ENCODE results near the gene BCL11B.

Gene BCL11B

DNA sequence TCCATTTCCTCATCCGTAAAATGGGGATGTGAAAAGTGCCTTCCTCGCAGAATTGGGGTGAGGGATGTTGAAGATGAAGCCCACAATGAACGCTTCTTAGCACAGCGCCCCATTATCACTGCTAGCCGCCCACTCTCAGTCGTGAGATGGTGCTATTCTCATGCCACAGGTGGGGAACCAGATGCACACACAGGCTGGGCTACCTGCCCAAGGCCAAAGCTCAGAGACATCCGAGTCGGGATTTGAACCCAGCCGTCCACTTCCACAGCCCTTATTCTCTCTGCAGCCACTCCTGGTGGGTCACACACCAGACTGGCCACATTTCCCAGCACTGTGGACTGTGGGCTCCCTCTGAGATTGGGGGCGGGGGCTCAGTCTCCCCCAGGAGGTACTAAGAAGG lies 55.8 kb downstream of the BCL11B start:
- Histone ChIP-seq H3K4me3 (ENCODE audit: low read depth, low read length, poor library complexity, severe bottlenecking) (no peak overlapping the region), H3K4me2 (ENCODE audit: low read length) (no peak overlapping the region), H3K4me1 (ENCODE audit: insufficient read depth, low read length, severe bottlenecking) (no peaks in the 10 kb centered on the region), H2AFZ (ENCODE audit: low read length) (no peak overlapping the region), H3K36me3 (ENCODE audit: insufficient read depth, low read length) (no peaks in the 10 kb centered on the region), H3K9me2 (ENCODE audit: low read depth, low read length) (no peaks in the 10 kb centered on the region), H3K9me3 (ENCODE audit: low read length) (no peaks in the 10 kb centered on the region), H3F3A (ENCODE audit: insufficient read depth, low read length) (no peaks in the 10 kb centered on the region), H3K79me2 (ENCODE audit: insufficient read depth, low read length) (no peaks in the 10 kb centered on the region), H3K27me3 (ENCODE audit: insufficient read depth, low read length) (no peaks in the 10 kb centered on the region), H3K27ac (ENCODE audit: low read depth, low read length, poor library complexity, severe bottlenecking) (no peak overlapping the region), H3K9ac (ENCODE audit: low read length) (no peak overlapping the region), H4K20me1 (ENCODE audit: insufficient read depth, low read length) (no peaks in the 10 kb centered on the region)
- TF ChIP-seq, protein P1, sequence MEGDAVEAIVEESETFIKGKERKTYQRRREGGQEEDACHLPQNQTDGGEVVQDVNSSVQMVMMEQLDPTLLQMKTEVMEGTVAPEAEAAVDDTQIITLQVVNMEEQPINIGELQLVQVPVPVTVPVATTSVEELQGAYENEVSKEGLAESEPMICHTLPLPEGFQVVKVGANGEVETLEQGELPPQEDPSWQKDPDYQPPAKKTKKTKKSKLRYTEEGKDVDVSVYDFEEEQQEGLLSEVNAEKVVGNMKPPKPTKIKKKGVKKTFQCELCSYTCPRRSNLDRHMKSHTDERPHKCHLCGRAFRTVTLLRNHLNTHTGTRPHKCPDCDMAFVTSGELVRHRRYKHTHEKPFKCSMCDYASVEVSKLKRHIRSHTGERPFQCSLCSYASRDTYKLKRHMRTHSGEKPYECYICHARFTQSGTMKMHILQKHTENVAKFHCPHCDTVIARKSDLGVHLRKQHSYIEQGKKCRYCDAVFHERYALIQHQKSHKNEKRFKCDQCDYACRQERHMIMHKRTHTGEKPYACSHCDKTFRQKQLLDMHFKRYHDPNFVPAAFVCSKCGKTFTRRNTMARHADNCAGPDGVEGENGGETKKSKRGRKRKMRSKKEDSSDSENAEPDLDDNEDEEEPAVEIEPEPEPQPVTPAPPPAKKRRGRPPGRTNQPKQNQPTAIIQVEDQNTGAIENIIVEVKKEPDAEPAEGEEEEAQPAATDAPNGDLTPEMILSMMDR (IDR thresholded peaks at IDR 0.05; ENCODE audit: low read length): no peak
- TF ChIP-seq EZH2 (IDR thresholded peaks at IDR 0.05; ENCODE audit: borderline replicate concordance, low read length): no peak

DNA sequence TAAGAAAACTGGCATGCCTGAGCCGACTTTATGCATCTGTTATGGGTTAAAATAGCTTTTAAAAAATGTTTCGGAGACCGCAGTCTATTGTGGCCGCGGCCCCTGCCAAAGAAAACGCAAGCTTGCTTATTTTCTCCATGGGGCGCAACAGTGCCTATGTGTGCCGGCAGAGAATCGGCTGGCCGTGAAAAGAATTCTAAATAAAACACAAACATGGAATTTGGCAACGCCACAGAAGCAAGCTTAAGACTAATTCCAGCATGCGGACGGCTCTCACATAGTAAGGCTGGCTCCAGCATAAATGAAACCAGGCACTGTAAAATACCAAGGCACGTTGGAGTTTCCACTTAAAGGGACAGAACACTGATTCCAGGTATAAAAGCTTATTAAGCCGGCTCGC lies 56.7 kb downstream of the BCL11B start:
- Histone ChIP-seq H3K9me2 (ENCODE audit: low read depth, low read length) (no peaks in the 10 kb centered on the region), H3K79me2 (ENCODE audit: insufficient read depth, low read length) (no peaks in the 10 kb centered on the region), H3F3A (ENCODE audit: insufficient read depth, low read length) (no peaks in the 10 kb centered on the region), H4K20me1 (ENCODE audit: insufficient read depth, low read length) (no peaks in the 10 kb centered on the region), H3K4me1 (ENCODE audit: insufficient read depth, low read length, severe bottlenecking) (no peaks in the 10 kb centered on the region), H3K27me3 (ENCODE audit: insufficient read depth, low read length) (no peaks in the 10 kb centered on the region), H3K9ac (ENCODE audit: low read length) (no peak overlapping the region), H2AFZ (ENCODE audit: low read length) (no peak overlapping the region), H3K4me2 (ENCODE audit: low read length) (no peak overlapping the region), H3K9me3 (ENCODE audit: low read length) (no peaks in the 10 kb centered on the region), H3K27ac (ENCODE audit: low read depth, low read length, poor library complexity, severe bottlenecking) (no peak overlapping the region), H3K4me3 (ENCODE audit: low read depth, low read length, poor library complexity, severe bottlenecking) (no peak overlapping the region), H3K36me3 (ENCODE audit: insufficient read depth, low read length) (no peaks in the 10 kb centered on the region)
- TF ChIP-seq, protein P1 (IDR thresholded peaks at IDR 0.05; ENCODE audit: low read length): no peak
- TF ChIP-seq EZH2 (IDR thresholded peaks at IDR 0.05; ENCODE audit: borderline replicate concordance, low read length): no peak

DNA sequence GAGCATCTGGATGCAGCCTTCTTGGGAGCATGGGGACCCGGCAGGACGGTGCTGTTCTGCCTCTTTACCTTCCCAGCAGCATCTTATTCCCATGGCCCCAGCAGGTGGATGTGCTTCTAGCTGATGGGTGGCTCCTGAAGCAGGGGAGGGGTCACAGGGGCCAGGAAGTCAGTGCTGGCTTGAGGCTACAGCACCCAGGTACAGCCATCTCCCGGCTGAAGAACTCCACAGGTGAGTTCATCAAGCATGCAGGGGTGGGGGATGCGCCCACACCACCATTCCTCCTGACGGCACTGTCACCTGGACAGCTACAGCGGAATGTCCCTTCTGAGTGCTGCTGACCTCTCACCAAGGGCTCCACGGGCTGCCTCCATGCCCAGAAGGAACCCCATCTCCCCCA lies 57.3 kb downstream of the BCL11B start:
- Histone ChIP-seq H3K4me3 (ENCODE audit: low read depth, low read length, poor library complexity, severe bottlenecking) (no peak overlapping the region), H2AFZ (ENCODE audit: low read length) (no peak overlapping the region), H3K9ac (ENCODE audit: low read length) (no peak overlapping the region), H3K9me2 (ENCODE audit: low read depth, low read length) (no peaks in the 10 kb centered on the region), H4K20me1 (ENCODE audit: insufficient read depth, low read length) (no peaks in the 10 kb centered on the region), H3K27me3 (ENCODE audit: insufficient read depth, low read length) (no peaks in the 10 kb centered on the region), H3K79me2 (ENCODE audit: insufficient read depth, low read length) (no peaks in the 10 kb centered on the region), H3F3A (ENCODE audit: insufficient read depth, low read length) (no peaks in the 10 kb centered on the region), H3K9me3 (ENCODE audit: low read length) (no peaks in the 10 kb centered on the region), H3K4me1 (ENCODE audit: insufficient read depth, low read length, severe bottlenecking) (no peaks in the 10 kb centered on the region), H3K36me3 (ENCODE audit: insufficient read depth, low read length) (no peaks in the 10 kb centered on the region), H3K4me2 (ENCODE audit: low read length) (no peak overlapping the region), H3K27ac (ENCODE audit: low read depth, low read length, poor library complexity, severe bottlenecking) (no peak overlapping the region)
- TF ChIP-seq, protein P1 (IDR thresholded peaks at IDR 0.05; ENCODE audit: low read length): no peak
- TF ChIP-seq EZH2 (IDR thresholded peaks at IDR 0.05; ENCODE audit: borderline replicate concordance, low read length): no peak
